ENCODE results near the gene ONECUT1. TPM values are rescaled to one million over a fixed set of nuclear protein-coding genes. Genes with fewer than 3 reads are reported as not detected.

ONECUT1 gene
- total RNA-seq, 1 experiment from 2014 or later = 35.9 TPM

- Mint-ChIP-seq H3K27me3 (ENCODE audit: low read depth) (no peaks in the 10 kb centered on the region), H3K4me3 (no peak overlapping the region), H3K9me3 (peaks cover 9% of the 10 kb centered on the region; the same call in 1 of the 2 replicates), H3K36me3 (no peaks in the 10 kb centered on the region), H3K27ac (no peak overlapping the region), H3K4me1 (peaks cover 32% of the 10 kb centered on the region)
- DNase-seq (ENCODE audit: low spot score) (no peak), ATAC-seq (no peak)
- CTCF ChIA-PET = interaction anchor here (1.3 to 1.7 kb wide), 2 partner anchors 475 to 478 kb away, joined by 5 to 6 read pairs; no protein-coding TSS in a partner anchor
- POLR2A ChIA-PET = interaction anchor here (0.9 kb wide), 1 partner anchor 474 kb away, joined by 3 read pairs; no protein-coding TSS in a partner anchor
- no peak for TF ChIP-seq E2F4 (CRISPR knock-in tag; IDR thresholded peaks at IDR 0.05; ENCODE audit: borderline replicate concordance, low read depth)
- no peak for TF ChIP-seq CTCF (IDR thresholded peaks at IDR 0.05)
- no peak for TF ChIP-seq ATF3 (CRISPR knock-in tag; conservative IDR thresholded peaks at IDR 0.05)
- TF ChIP-seq ZBTB21 (CRISPR knock-in tag; IDR thresholded peaks at IDR 0.05; ENCODE audit: borderline replicate concordance) = no peak
- no peak for TF ChIP-seq ELF4 (CRISPR knock-in tag; IDR thresholded peaks at IDR 0.05; ENCODE audit: low read depth)
- no peak for TF ChIP-seq ZNF532 (CRISPR knock-in tag; IDR thresholded peaks at IDR 0.05; ENCODE audit: borderline replicate concordance)
- TF ChIP-seq ZBTB43 (CRISPR knock-in tag; IDR thresholded peaks at IDR 0.05) = no peak
- TF ChIP-seq ARID4B (CRISPR knock-in tag; IDR thresholded peaks at IDR 0.05; ENCODE audit: borderline replicate concordance) = no peak
- no peak for TF ChIP-seq AFF4 (CRISPR knock-in tag; IDR thresholded peaks at IDR 0.05; ENCODE audit: borderline replicate concordance)
- no peak for TF ChIP-seq NR2C2 (CRISPR knock-in tag; IDR thresholded peaks at IDR 0.05)
- TF ChIP-seq ZNF423 (CRISPR knock-in tag; IDR thresholded peaks at IDR 0.05) = no peak
- TF ChIP-seq SOX15 (CRISPR knock-in tag; IDR thresholded peaks at IDR 0.05) = no peak
- no peak for TF ChIP-seq ZNF425 (CRISPR knock-in tag; conservative IDR thresholded peaks at IDR 0.05)
- no peak for TF ChIP-seq E2F5 (CRISPR knock-in tag; IDR thresholded peaks at IDR 0.05)
Measured at GRCh38 chr15:52731732-52732470, 58.2 kb downstream of the ONECUT1 start.
